Activated T-helper 2 cell treated with anti-CD3 and anti-CD28 coated beads, Interferon-gamma antibody, Interleukin-2, Interleukin-4, amounts not matched to agents 10 μg/mL and 5 μg/mL and 100 μg/mL, durations not matched to agents 14 hours and 24 hours and 36 hours (primary cell): Measurements from ENCODE around the gene QRSL1. TPM values are rescaled to one million over a fixed set of nuclear protein-coding genes. Genes with fewer than 3 reads are reported as not detected.

Experiments
- DNase-seq: peaks from one replicate; pipeline ENCODE4 v3.0.0; 2021; ENCODE audit warnings: low spot score
- H3K27ac Mint-ChIP-seq: one replicate; pipeline ENCODE4 v1.8.0; 2021; ENCODE audit warnings: mixed read lengths
- H3K27me3 Mint-ChIP-seq: one replicate; pipeline ENCODE4 v1.8.0; 2021; ENCODE audit warnings: low read depth, mixed read lengths
- H3K36me3 Mint-ChIP-seq: one replicate; pipeline ENCODE4 v1.8.0; 2021; ENCODE audit warnings: low read depth, mixed read lengths
- H3K4me1 Mint-ChIP-seq: one replicate; pipeline ENCODE4 v1.8.0; 2021; ENCODE audit warnings: low read depth, mixed read lengths
- H3K4me3 Mint-ChIP-seq: one replicate; pipeline ENCODE4 v1.8.0; 2021; ENCODE audit warnings: low read depth, mild to moderate bottlenecking, moderate library complexity, mixed read lengths
- H3K9me3 Mint-ChIP-seq: one replicate; pipeline ENCODE4 v1.8.0; 2021; ENCODE audit warnings: mixed read lengths
- intact Hi-C: fragments of 100-400 bp; cut with micrococcal nuclease; formaldehyde crosslinking; loops from one replicate; pipeline ENCODE4 v1.15.1; 2023
- total RNA-seq: library from RNA; stranded (reverse); gene quantifications from 2 replicates; pipeline ENCODE4 v1.2.3, GENCODE V29; 2022

QRSL1 gene
- total RNA-seq, 1 donor from 2014 or later: 21.8 TPM

DNA sequence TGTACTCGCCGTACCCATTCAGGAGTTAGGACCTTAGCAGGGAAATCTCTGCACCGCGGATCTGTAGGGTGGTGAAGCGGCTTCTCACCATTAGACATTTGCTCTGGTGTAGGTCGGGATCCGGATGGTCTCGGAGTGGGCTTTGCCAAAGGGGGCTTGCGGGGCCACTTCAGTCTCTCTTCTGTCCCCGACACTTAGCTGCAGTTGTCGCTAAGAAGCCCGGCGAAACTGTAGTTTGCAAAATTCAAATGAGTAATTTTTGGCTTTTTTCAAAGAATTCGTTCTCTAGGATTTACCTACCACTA is 433 bp downstream of the QRSL1 start:
- Mint-ChIP-seq H3K9me3 (no peaks in the 10 kb centered on the region), H3K27ac (peak overlapping the region; percentile 97), H3K27me3 (no peaks in the 10 kb centered on the region), H3K4me3 (peak overlapping the region; percentile 91), H3K36me3 (peaks cover 16% of the 10 kb centered on the region), H3K4me1 (peaks cover 43% of the 10 kb centered on the region)
- intact Hi-C loops: loop anchor here (1.0 to 5.0 kb wide), 3 partner anchors 17 to 829 kb away; partner anchors contain the start of gene PDSS2
- no peak for DNase-seq

DNA sequence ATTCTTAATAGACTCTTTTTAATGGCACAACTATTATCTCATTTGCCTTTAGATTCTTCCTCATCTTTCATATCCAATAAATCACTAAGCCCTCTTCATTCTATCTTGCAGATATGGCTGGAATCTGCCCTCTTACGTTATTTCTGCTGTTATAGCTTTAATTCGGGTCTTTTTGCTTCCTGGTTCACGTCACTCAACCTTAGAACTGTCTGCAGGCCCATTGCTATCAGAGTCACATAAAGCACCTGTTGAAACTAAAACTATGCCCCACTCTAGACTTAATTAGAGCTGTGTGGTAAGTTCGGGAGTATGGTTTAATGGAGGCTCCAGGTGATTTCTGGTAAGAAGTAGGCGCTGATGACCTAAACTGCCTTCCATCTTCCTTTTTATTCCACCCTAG is 988 bp downstream of the QRSL1 start:
- intact Hi-C loops: no loop called here
- DNase-seq: no peak
- peak overlapping the region; percentile 91 for H3K4me3 Mint-ChIP-seq
- no peaks in the 10 kb centered on the region for H3K27me3 Mint-ChIP-seq
- peak overlapping the region; percentile 97 for H3K27ac Mint-ChIP-seq
- H3K4me1 Mint-ChIP-seq: peaks cover 43% of the 10 kb centered on the region
- H3K36me3 Mint-ChIP-seq: peaks cover 20% of the 10 kb centered on the region
- no peaks in the 10 kb centered on the region for H3K9me3 Mint-ChIP-seq

DNA sequence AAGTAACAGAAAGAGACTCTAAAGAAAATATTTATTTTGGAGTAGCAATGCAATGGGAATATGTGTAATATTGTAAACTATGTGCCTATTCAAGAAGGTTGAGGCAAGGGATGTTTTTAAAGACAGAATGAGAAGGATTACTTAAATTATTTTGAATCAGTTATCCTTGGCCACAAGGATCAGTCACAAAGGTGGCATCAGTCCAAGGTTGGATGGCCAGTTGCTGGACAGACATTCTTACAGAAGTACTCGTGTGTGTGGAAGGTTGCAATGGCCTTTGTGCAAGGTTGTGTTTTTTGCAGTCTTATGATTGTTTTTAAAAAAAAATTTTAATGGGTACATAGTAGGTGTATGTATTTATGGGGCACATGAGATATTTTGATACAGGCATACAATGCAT is 2.0 kb downstream of the QRSL1 start:
- no peak overlapping the region for H3K27ac Mint-ChIP-seq
- H3K4me1 Mint-ChIP-seq: peaks cover 39% of the 10 kb centered on the region
- DNase-seq: no peak
- intact Hi-C loops: no loop called here
- peaks cover 20% of the 10 kb centered on the region for H3K36me3 Mint-ChIP-seq
- H3K9me3 Mint-ChIP-seq: no peaks in the 10 kb centered on the region
- H3K27me3 Mint-ChIP-seq: no peaks in the 10 kb centered on the region
- H3K4me3 Mint-ChIP-seq: no peak overlapping the region

DNA sequence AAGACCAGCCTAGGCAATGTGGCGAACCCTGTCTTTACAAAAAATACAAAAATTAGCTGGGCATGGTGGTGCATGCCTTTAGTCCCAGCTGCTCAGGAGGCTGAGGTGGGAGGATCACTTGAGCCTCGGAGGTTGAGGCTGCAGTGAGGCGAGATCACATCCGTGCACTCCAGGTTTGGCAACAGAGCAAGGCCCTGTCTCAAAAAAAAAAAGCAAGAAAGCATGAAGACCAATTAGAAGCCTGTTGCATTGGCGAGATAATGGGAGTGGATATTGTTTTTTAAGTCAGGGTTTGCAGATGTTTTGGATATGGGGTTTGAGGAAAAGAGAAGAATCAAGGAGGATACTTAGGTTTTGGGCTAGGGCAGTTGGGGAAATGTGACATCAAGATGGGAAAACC is 5.2 kb downstream of the QRSL1 start:
- no peaks in the 10 kb centered on the region for H3K9me3 Mint-ChIP-seq
- intact Hi-C loops: no loop called here
- DNase-seq: no peak
- H3K36me3 Mint-ChIP-seq: peaks cover 33% of the 10 kb centered on the region
- peaks cover 44% of the 10 kb centered on the region for H3K4me1 Mint-ChIP-seq
- no peak overlapping the region for H3K27ac Mint-ChIP-seq
- no peaks in the 10 kb centered on the region for H3K27me3 Mint-ChIP-seq
- H3K4me3 Mint-ChIP-seq: no peak overlapping the region

DNA sequence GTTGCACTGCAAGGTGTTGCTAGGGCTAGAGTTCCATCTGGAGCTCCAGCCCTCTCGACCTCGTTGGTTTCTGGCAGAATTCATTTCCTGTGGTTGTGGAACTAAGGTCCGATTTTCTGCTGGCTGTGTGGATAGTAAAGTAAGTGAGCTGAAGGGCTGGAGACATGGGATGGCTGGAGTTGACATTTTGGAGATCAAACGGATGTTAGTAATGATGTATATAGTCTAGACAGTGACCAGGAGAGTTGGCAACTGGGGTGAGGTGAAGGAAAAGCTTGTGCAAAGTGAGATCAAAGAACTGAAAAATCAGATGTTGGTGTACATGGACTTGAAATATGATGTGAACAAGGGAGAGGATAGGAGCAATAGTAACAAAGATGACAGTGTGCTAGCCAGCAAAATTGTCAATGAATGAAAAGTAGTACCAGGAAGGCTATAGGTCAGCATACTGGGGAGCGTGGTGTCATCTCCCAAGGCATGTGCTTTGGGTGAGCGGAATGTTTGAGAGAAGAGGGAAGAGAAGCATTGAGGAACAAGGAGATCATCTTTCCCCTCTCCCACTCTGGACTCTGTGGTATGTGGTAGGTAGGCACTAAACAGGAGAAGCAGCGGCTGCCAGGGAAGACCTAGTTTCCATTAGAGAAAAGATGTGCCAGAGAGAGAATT is 7.8 kb downstream of the QRSL1 start:
- H3K4me3 Mint-ChIP-seq: no peak overlapping the region
- DNase-seq: no peak
- no peaks in the 10 kb centered on the region for H3K9me3 Mint-ChIP-seq
- no peaks in the 10 kb centered on the region for H3K27me3 Mint-ChIP-seq
- peaks cover 47% of the 10 kb centered on the region for H3K36me3 Mint-ChIP-seq
- peaks cover 39% of the 10 kb centered on the region for H3K4me1 Mint-ChIP-seq
- peak overlapping the region; percentile 7 for H3K27ac Mint-ChIP-seq
- intact Hi-C loops: no loop called here

DNA sequence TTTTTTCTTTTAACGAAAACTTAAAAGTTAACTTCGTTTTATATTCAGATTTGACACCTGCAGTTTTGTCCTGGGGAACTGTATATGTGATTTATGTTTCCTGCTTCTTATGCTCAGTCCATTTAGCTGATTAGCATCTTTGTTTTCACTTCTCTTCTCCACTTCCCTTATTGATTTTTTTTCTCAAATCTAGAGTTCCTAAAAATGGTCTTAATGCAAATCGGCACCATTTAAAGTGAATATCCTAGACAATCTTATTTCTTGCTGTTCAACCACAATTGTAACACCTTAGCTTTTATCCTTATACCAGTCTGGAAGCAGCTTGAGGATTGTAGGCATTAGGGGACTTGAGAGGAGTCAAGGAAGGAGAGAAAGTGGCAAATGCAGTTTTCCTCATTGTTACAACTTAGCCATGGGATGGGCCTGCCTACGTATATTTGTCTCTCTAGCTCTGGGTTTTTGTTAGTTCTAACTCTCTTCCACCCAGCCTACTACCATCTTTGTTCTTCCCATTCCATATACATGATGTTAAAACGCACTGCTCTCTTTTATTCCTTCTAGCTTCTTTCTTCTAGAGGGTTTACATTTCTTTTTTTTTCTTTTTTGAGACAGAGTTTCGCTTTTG is 8.5 kb downstream of the QRSL1 start:
- Mint-ChIP-seq H3K4me3 (no peak overlapping the region), H3K4me1 (peaks cover 36% of the 10 kb centered on the region), H3K27ac (no peak overlapping the region), H3K36me3 (peaks cover 49% of the 10 kb centered on the region), H3K9me3 (no peaks in the 10 kb centered on the region), H3K27me3 (no peaks in the 10 kb centered on the region)
- intact Hi-C loops: no loop called here
- DNase-seq: no peak

DNA sequence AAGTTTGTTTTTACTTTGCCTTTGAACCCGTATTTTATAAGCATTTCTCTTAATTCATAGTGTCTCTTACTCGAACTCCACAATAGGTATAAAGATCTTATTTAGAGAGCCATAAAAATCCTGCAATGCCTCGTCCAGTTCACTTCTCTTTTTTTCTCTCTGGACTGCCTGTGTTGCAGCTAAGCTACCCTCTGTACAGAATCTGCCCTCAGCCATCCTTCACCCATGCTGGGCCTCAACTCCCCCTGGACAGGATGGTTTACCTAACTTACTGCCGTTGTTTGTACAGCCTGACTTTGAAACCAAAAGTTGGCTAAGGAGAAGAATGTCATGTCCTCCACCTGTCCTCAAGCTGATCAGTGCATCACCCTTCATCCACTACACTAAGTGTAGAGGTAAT is 10.4 kb downstream of the QRSL1 start:
- Mint-ChIP-seq H3K4me3 (no peak overlapping the region), H3K9me3 (no peaks in the 10 kb centered on the region), H3K27me3 (no peaks in the 10 kb centered on the region), H3K27ac (no peak overlapping the region), H3K4me1 (peaks cover 30% of the 10 kb centered on the region), H3K36me3 (peaks cover 58% of the 10 kb centered on the region)
- no peak for DNase-seq
- intact Hi-C loops: no loop called here

DNA sequence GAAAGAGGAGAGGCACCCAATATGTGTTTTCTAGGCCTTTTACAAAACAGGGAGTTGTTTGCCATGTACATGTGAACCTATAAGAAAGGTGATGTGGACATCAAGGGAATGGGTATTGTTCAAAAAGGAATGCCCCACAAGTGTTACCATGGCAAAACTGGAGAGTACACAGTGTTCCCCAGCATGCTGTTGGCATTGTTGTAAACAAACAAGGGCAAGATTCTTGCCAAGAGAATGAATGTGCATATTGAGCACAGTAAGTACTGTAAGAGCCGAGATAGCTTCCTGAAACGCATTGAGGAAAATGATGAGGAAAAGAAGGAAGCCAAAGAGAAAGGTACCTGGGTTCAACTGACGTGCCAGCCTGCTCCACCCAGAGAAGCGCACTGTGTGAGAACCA is 13.1 kb downstream of the QRSL1 start:
- Mint-ChIP-seq H3K4me1 (peaks cover 20% of the 10 kb centered on the region), H3K27me3 (no peaks in the 10 kb centered on the region), H3K9me3 (no peaks in the 10 kb centered on the region), H3K27ac (no peak overlapping the region), H3K4me3 (no peak overlapping the region), H3K36me3 (peaks cover 67% of the 10 kb centered on the region)
- intact Hi-C loops: no loop called here
- DNase-seq: no peak

DNA sequence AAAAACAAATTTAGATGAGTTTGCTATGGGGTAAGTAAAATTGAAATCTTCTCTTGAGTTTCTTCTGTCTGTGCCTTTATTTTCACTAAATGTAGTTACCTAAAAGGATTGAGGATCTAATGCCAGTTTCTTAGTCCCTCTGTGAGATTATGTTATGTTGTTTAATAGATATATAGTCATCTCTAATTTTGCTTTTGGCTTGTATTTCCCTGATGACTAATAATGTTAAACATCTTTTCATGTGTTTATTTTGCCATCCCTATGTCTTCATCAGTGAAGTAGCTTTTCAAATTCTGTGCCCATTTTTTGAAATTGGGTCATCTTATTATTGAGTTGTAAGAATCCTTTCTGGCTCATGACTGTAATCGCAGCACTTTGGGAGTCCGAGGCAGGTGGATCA is 13.7 kb downstream of the QRSL1 start:
- intact Hi-C loops: no loop called here
- Mint-ChIP-seq H3K27me3 (no peaks in the 10 kb centered on the region), H3K4me3 (no peak overlapping the region), H3K36me3 (peaks cover 67% of the 10 kb centered on the region), H3K27ac (no peak overlapping the region), H3K9me3 (no peaks in the 10 kb centered on the region), H3K4me1 (peaks cover 14% of the 10 kb centered on the region)
- DNase-seq: no peak

DNA sequence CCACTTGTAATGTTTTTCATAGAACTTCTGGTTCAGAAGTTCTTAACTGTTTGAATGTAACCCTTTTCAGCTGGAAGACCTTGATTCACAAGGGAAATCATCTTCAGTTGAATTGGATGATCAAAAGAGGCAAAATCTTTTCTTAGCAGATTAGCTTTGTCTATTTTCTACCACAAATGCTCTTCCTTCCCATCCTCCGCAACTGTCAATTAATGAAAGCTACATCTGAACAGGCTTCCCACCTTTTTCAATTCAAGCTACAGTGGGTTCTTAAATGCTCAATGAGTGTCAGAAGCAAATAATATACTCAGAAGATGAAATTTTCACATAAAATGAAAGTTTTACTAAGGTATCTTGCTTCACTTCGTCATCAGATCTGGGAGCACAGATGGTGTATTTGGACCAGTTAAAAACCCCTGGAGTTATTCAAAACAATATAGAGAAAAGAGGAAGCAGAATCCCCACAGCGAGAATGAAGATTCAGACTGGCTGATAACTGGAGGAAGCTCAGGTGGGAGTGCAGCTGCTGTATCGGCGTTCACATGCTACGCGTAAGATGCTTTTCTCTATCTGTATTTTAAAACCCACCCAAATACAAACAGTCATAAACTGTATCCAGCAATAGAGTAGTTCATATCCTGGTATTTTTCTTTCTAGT is 19.4 kb downstream of the QRSL1 start:
- no peaks in the 10 kb centered on the region for H3K27me3 Mint-ChIP-seq
- no peak for DNase-seq
- no peaks in the 10 kb centered on the region for H3K9me3 Mint-ChIP-seq
- peaks cover 64% of the 10 kb centered on the region for H3K36me3 Mint-ChIP-seq
- intact Hi-C loops: no loop called here
- no peak overlapping the region for H3K27ac Mint-ChIP-seq
- no peak overlapping the region for H3K4me3 Mint-ChIP-seq
- H3K4me1 Mint-ChIP-seq: peaks cover 2% of the 10 kb centered on the region

DNA sequence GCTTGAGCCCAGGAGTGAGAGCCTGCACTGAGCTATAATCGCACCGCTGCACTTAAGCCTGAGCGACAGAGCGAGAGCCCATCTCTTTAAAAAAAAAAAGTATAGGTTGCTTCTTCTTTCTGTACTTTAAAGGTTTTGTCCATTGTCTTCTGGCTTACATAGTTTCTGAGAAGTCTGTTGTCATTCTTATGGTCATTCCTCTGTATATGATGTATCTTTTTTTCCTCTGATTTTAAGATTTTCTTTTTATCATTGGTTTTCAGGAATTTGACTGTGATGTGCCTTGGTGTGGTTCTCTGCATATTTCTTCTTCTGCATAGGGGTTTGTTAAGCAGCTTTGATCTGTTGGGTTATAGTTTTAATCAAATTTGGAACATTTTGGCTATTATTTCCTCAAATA is 29.1 kb downstream of the QRSL1 start:
- H3K9me3 Mint-ChIP-seq: peaks cover 22% of the 10 kb centered on the region
- no peak overlapping the region for H3K27ac Mint-ChIP-seq
- no peak overlapping the region for H3K4me3 Mint-ChIP-seq
- H3K27me3 Mint-ChIP-seq: no peaks in the 10 kb centered on the region
- peaks cover 8% of the 10 kb centered on the region for H3K4me1 Mint-ChIP-seq
- H3K36me3 Mint-ChIP-seq: peaks cover 88% of the 10 kb centered on the region
- no peak for DNase-seq
- intact Hi-C loops: no loop called here

DNA sequence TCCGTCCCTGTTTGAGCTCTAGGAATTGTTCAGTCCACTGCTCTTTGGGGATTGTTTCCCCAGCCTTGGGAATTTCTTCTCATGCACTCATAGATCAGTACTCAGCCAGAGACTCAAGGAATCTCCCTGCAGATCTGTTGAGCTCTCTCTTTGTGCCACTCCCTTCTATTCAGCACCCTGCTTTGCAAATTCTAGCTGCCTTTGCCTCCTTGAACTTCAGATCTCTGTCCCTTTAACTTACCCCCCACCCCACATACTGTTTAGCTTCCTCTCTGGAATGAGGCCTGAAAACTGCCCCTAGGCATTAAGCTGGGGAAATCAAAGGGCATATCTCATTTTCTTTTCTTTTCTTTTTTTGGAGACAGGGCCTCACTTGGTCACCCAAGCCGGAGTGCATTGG is 30.5 kb downstream of the QRSL1 start:
- Mint-ChIP-seq H3K27ac (no peak overlapping the region), H3K9me3 (peaks cover 22% of the 10 kb centered on the region)
- no peak for DNase-seq

DNA sequence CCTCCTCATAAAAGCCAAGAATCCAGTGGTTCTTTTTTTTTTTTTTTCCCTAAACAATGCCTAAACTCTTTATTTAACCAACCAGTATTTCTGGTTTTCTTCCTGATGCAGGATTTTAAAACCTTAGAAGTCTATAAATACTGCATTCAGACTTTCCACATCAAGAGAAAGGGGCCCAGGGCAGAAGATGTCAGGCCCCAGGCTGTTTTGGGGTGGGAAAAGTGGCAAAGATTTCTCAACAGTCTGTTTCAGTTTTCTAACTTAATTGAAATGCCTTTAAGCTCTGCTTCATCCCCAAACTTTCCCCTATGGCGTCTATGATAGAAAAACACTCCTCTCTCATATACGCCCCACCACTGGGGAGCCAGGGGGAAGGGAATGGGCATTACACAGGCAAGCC is 33.1 kb downstream of the QRSL1 start:
- no peak for DNase-seq
- H3K9me3 Mint-ChIP-seq: peaks cover 18% of the 10 kb centered on the region
- no peaks in the 10 kb centered on the region for H3K27me3 Mint-ChIP-seq
- H3K36me3 Mint-ChIP-seq: peaks cover 84% of the 10 kb centered on the region
- no peak overlapping the region for H3K4me3 Mint-ChIP-seq
- H3K4me1 Mint-ChIP-seq: peaks cover 16% of the 10 kb centered on the region
- no peak overlapping the region for H3K27ac Mint-ChIP-seq
- intact Hi-C loops: no loop called here

More for the DNA sequence above, 30.5 kb downstream of the QRSL1 start:
- H3K36me3 Mint-ChIP-seq: peaks cover 91% of the 10 kb centered on the region
- no peak overlapping the region for H3K4me3 Mint-ChIP-seq
- H3K27me3 Mint-ChIP-seq: no peaks in the 10 kb centered on the region
- peaks cover 16% of the 10 kb centered on the region for H3K4me1 Mint-ChIP-seq
- intact Hi-C loops: no loop called here
